ENCODE data around the gene FRMD4A. TPM values are rescaled to one million over a fixed set of nuclear protein-coding genes. Genes with fewer than 3 reads are reported as not detected.

FRMD4A gene
- total and polyA plus RNA-seq, 5 experiments from 2014 or later = 0.02 to 0.80 (median 0.31) TPM; not detected in 2

GRCh38 chr10:14184841-14185315, 145.8 kb downstream of the FRMD4A start:
- H3K27me3 Mint-ChIP-seq = peaks cover 21 to 35% (median 30%) of the 10 kb centered on the region in 5 donors
- H3K36me3 Mint-ChIP-seq = peaks cover 0 to 10% (median 8%) of the 10 kb centered on the region in 3 donors
- H3K27ac Mint-ChIP-seq = peak overlapping the region; percentile 78 to 96 (median 90)
- peak; percentile 65 to 70 for ATAC-seq
- POLR2A ChIA-PET = interaction anchor here (1.1 kb wide), 1 partner anchor 775 kb away, joined by 3 read pairs; no protein-coding TSS in a partner anchor
- H3K9me3 Mint-ChIP-seq = peaks cover 0 to 12% (median 0%) of the 10 kb centered on the region in 9 donors
- peak in 6 of 10 donors; percentile 10 to 72 (median 56) for DNase-seq
- peaks cover 21 to 28% (median 25%) of the 10 kb centered on the region in 4 donors for H3K4me1 Mint-ChIP-seq
- peak overlapping the region; percentile 40 to 85 (median 69) for H3K4me3 Mint-ChIP-seq

- no peak overlapping the region for H3K4me3 Mint-ChIP-seq
- peaks cover 0 to 13% (median 0%) of the 10 kb centered on the region in 9 donors for H3K9me3 Mint-ChIP-seq
- H3K36me3 Mint-ChIP-seq = peaks cover 0 to 10% (median 8%) of the 10 kb centered on the region in 3 donors
- peaks cover 22 to 43% (median 38%) of the 10 kb centered on the region in 5 donors for H3K27me3 Mint-ChIP-seq
- POLR2A ChIA-PET = no interaction called here
- ATAC-seq (no peak), DNase-seq (no peak)
- H3K4me1 Mint-ChIP-seq = peaks cover 21 to 28% (median 23%) of the 10 kb centered on the region in 4 donors
- H3K27ac Mint-ChIP-seq = peak overlapping the region in 2 of 10 donors; percentile 17 to 19
These were observed 147.9 kb downstream of the FRMD4A start for GRCh38 chr10:14182781-14183180.

- Mint-ChIP-seq H3K27me3 (peaks cover 34 to 54% (median 49%) of the 10 kb centered on the region in 5 donors), H3K4me1 (peaks cover 18 to 27% (median 20%) of the 10 kb centered on the region in 4 donors), H3K4me3 (no peak overlapping the region), H3K9me3 (peaks cover 0 to 13% (median 0%) of the 10 kb centered on the region in 9 donors), H3K27ac (peak overlapping the region in 1 of 10 donors; percentile 9), H3K36me3 (peaks cover 0 to 15% (median 8%) of the 10 kb centered on the region in 3 donors)
- POLR2A ChIA-PET = no interaction called here
- DNase-seq = no peak
- no peak for ATAC-seq
These were observed 149.2 kb downstream of the FRMD4A start for GRCh38 chr10:14181567-14181936.

DNA sequence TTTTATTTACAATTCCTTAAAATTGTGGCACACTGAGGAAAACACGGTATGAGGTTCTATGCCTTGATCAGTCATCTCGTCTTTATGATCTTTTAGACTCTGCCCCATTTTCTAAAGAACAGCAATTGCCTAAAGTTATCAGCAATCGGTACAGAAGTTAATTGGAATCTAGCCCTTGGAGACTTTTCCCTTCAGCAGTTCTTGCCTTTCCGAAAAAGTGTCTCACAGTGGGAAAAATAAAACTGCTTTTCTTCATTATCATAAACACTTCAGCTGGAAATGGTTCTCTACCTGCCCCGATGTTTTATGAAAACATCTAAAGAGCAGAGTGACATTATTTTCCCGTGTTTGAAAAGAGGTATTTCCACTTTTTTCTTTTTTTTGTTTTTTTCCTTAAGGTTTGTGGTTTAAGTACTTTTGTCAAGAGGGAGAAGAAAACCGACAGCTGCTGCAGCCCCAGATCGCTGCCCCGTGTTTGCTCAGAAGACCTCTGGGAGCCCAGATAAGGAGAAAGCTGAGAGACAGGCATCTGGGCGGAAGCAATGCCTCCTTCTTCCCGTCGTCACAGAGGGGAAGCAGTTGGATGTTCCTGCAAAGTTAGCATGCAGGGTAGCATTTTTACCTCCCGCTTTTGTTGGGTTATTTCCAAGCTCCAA, 149.7 kb downstream of the FRMD4A start:
- peaks cover 13 to 22% (median 15%) of the 10 kb centered on the region in 4 donors for H3K4me1 Mint-ChIP-seq
- H3K27ac Mint-ChIP-seq = no peak overlapping the region
- peaks cover 35 to 59% (median 54%) of the 10 kb centered on the region in 5 donors for H3K27me3 Mint-ChIP-seq
- H3K36me3 Mint-ChIP-seq = peaks cover 0 to 16% (median 8%) of the 10 kb centered on the region in 3 donors
- peaks cover 0 to 13% (median 0%) of the 10 kb centered on the region in 9 donors for H3K9me3 Mint-ChIP-seq
- H3K4me3 Mint-ChIP-seq = no peak overlapping the region
- POLR2A ChIA-PET = no interaction called here
- no peak for ATAC-seq
- DNase-seq = no peak

GRCh38 chr10:14179251-14179650, 151.5 kb downstream of the FRMD4A start:
- no peak overlapping the region for H3K27ac Mint-ChIP-seq
- no peak for DNase-seq

DNA sequence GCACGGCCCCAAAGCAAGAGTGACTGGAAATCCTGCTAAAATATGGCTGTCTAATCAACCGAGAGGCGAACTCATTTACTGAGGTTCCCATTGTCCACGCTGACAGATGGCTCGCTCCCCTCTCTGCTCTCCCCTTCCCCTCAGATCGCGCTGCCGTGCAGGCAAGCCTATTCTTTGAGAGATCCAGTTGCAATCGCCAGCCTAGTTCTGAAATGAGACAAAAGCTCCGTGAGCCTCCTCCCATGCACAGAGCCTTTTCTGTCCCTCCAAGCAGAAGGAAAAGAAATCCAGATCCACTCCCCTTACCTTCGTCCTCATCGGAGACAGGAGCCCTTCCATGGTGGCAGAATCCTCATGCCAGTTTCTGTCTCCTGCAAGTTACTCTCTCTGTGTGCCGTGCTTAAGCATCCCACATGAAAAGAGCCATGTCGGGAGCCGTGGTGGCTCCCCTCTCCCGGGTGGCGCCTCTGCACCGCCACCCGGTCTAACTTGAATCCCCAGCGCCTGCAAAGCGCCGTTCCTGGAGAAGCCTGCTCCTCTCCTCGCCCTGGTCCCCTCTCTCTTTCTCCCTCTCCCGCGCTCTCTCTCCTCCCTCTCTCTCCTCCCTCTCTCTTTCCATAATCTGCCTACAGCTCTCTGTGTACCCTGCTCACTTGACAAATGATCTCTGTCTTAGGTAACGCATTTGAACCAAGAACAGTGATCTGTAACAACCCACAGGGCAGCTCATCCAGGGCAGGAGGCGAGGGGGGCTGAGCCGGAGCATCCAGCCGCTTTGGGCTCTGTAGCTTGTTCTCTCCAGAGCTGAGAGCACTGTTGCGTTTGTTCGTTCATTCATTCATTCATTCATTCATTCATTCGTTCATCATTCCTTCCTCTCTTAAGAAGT, 156.8 kb downstream of the FRMD4A start:
- H3K27me3 Mint-ChIP-seq = peaks cover 49 to 84% (median 73%) of the 10 kb centered on the region in 5 donors
- peak overlapping the region in 2 of 10 donors; percentile 1 to 36 for H3K27ac Mint-ChIP-seq
- peaks cover 0 to 5% (median 0%) of the 10 kb centered on the region in 3 donors for H3K36me3 Mint-ChIP-seq
- H3K9me3 Mint-ChIP-seq = no peaks in the 10 kb centered on the region
- ATAC-seq = peak; percentile 66 to 68
- POLR2A ChIA-PET = interaction anchor here (0.5 kb wide), 1 partner anchor 277 kb away, joined by 3 read pairs; no protein-coding TSS in a partner anchor
- H3K4me1 Mint-ChIP-seq = peaks cover 12 to 18% (median 15%) of the 10 kb centered on the region in 4 donors
- peak overlapping the region; percentile 76 to 91 (median 86) for H3K4me3 Mint-ChIP-seq
- peak in 3 of 10 donors; percentile 19 to 42 (median 36) for DNase-seq

More at GRCh38 chr10:14179251-14179650, 151.5 kb downstream of the FRMD4A start:
- POLR2A ChIA-PET = no interaction called here
- peaks cover 0 to 13% (median 0%) of the 10 kb centered on the region in 9 donors for H3K9me3 Mint-ChIP-seq
- H3K4me3 Mint-ChIP-seq = no peak overlapping the region
- H3K36me3 Mint-ChIP-seq = peaks cover 0 to 16% (median 8%) of the 10 kb centered on the region in 3 donors
- peaks cover 45 to 77% (median 67%) of the 10 kb centered on the region in 5 donors for H3K27me3 Mint-ChIP-seq
- peaks cover 3 to 8% (median 5%) of the 10 kb centered on the region in 4 donors for H3K4me1 Mint-ChIP-seq
- no peak for ATAC-seq

- peak; percentile 71 to 79 for ATAC-seq
These were observed 157.4 kb downstream of the FRMD4A start for GRCh38 chr10:14173391-14173705.

DNA sequence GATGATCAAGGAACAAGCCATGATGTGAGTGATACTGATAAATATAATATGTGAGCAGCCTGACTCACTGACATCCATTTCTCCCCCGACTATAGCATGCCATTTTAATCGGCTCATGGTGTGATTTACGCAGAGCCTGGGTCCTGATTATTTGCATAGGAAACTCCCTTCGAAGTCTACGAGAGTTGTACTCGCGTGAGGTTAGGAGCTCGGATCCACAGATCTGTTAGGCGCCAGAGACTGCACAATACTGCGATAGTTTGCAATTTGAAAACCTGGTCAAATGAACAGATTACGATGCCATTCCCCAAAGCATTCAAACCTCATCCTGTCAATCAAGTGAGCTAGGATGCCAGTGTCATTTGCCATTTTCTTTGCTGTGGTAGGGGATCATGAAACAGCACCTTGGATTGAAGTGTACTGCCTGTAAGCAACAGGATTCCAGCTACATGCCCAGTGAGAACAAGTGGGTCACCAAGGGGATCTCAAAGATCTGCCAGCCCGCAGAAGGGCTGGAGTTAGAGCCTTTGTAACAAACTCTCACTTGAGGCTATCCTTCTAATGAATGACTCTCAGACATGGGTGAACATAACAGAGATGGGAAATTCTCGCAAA, 158.3 kb downstream of the FRMD4A start:
- ATAC-seq = no peak
- Mint-ChIP-seq H3K9me3 (no peaks in the 10 kb centered on the region), H3K27ac (no peak overlapping the region), H3K27me3 (peaks cover 50 to 95% (median 78%) of the 10 kb centered on the region in 5 donors), H3K4me1 (peaks cover 12 to 18% (median 15%) of the 10 kb centered on the region in 4 donors), H3K4me3 (no peak overlapping the region), H3K36me3 (peaks cover 0 to 5% (median 0%) of the 10 kb centered on the region in 3 donors)
- POLR2A ChIA-PET = no interaction called here
- no peak for DNase-seq

More at GRCh38 chr10:14173391-14173705, 157.4 kb downstream of the FRMD4A start:
- no peak for DNase-seq
- Mint-ChIP-seq H3K9me3 (no peaks in the 10 kb centered on the region), H3K27me3 (peaks cover 48 to 90% (median 76%) of the 10 kb centered on the region in 5 donors), H3K36me3 (peaks cover 0 to 5% (median 0%) of the 10 kb centered on the region in 3 donors), H3K4me3 (peak overlapping the region; percentile 76 to 91 (median 86)), H3K27ac (peak overlapping the region in 1 of 10 donors; percentile 36), H3K4me1 (peaks cover 12 to 18% (median 15%) of the 10 kb centered on the region in 4 donors)
- POLR2A ChIA-PET = interaction anchor here (0.5 kb wide), 1 partner anchor 276 kb away, joined by 3 read pairs; no protein-coding TSS in a partner anchor

DNA sequence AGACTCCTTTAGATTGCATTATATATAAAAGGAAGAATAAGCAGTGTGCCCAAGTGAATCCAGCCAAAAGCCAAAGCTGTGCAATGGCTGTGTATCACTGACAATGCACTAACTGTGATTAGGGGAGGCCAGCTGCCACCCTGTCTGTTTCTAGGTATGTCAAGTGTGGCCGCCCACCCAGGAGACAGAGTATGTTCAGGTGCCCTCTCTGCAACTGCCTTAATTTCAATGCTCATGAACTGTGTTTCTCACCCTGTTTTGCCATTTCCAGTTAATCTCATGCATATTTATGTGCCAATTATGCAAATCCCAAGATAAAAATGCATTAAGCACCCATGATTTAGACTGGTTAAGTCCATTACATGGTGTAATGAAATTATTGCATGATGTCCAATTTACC, 159.4 kb downstream of the FRMD4A start:
- Mint-ChIP-seq H3K27me3 (peaks cover 49 to 94% (median 75%) of the 10 kb centered on the region in 5 donors), H3K36me3 (no peaks in the 10 kb centered on the region), H3K9me3 (no peaks in the 10 kb centered on the region), H3K4me1 (peaks cover 12 to 18% (median 15%) of the 10 kb centered on the region in 4 donors), H3K4me3 (no peak overlapping the region), H3K27ac (no peak overlapping the region)
- DNase-seq (no peak), ATAC-seq (no peak)
- POLR2A ChIA-PET = no interaction called here

DNA sequence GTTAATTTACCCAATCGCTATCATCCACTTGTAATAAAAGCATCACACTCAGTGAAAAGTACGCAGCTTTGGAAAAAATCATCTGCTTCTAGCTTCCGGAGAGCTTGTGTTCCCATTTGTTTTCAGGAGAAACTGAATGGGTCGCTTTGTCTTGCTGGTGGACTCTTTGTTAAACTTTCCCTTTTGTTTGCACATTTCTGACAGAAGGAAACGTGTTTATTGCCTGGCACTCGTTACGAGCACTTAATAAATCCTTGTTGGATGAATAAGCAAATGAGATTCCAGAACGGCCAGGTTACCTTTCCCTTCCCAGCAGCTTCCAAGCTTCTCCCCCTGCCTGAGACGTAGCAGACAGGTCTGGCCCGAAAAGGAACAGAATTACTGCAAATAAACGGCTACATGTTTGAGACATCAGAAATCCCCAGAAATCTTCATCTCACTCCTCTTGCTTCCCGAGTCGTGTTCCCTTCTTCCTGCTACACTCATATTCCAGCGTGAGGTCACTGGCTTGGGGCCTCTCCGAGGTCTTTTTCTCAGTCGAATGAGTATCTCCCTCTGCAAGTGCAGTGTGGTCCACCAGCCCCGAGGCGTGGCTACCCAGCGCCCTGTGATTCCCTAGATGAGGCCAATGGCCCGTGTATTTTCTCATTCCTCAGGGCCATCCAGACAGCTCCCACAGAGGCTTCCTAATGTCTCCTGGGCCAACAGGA, 167.2 kb downstream of the FRMD4A start:
- ATAC-seq (no peak), DNase-seq (no peak)
- POLR2A ChIA-PET = no interaction called here
- H3K4me1 Mint-ChIP-seq = no peaks in the 10 kb centered on the region
- H3K36me3 Mint-ChIP-seq = no peaks in the 10 kb centered on the region
- H3K9me3 Mint-ChIP-seq = peaks cover 0 to 5% (median 0%) of the 10 kb centered on the region in 9 donors
- H3K4me3 Mint-ChIP-seq = no peak overlapping the region
- H3K27me3 Mint-ChIP-seq = peaks cover 25 to 53% (median 34%) of the 10 kb centered on the region in 5 donors
- no peak overlapping the region for H3K27ac Mint-ChIP-seq

DNA sequence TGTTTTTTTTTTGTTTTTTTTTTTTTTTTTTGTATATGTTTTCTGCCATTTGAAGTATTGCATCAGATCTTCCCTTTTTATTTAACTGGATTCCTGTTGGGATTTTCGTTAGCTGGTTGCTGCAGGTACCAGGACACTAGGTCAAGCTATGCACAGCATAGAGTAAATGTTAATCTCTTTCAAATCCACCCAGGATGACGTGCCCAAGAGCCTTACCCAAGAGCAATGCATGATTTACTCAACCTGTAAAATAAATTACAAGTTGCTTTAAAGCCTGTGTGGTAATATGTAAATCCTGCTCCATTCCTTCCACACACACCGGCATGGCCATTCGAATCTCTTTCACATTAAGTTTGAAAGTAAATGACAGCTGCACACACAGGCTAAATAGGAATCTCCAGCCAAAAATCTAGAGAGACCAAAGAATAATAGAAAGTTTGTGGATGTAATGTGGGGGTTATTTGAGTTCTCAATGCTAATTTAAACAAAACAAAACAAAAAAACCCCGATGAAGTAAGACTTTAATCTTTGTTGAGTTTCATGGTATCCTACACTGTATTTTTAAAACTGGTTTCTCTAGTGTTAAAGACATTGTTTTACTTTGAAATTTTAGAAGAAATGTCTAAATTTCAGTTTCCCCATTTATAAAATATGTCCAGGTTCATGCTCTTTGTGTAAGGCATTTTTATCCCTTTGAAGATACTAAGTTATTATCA, 167.9 kb downstream of the FRMD4A start:
- Mint-ChIP-seq H3K36me3 (no peaks in the 10 kb centered on the region), H3K4me3 (no peak overlapping the region), H3K4me1 (no peaks in the 10 kb centered on the region), H3K27me3 (peaks cover 27 to 53% (median 36%) of the 10 kb centered on the region in 5 donors), H3K27ac (no peak overlapping the region), H3K9me3 (peaks cover 0 to 5% (median 0%) of the 10 kb centered on the region in 9 donors)
- POLR2A ChIA-PET = no interaction called here
- no peak for ATAC-seq
- DNase-seq = no peak

Data from naive thymus-derived CD8-positive, alpha-beta T cell (primary cell).